Right renal pelvis (tissue), 4 donors: ENCODE data around the gene RGN. TPM values are rescaled to one million over a fixed set of nuclear protein-coding genes. Genes with fewer than 3 reads are reported as not detected.
"Not testable (repeated sequence)": the region's sequence is repeated elsewhere in the genome, so short reads cannot be mapped to it uniquely, and the experiment has no call there.

Source experiments
- DNase-seq, 4 donors: peaks; one replicate each; pipeline ENCODE4 v3.0.0-alpha.2; 2013; ENCODE audit warnings: low read depth in 4 of 4, low spot score in 3 of 4, missing footprints in 1 of 4
- polyA plus RNA-seq, 4 donors: library from polyadenylated mRNA; unstranded; fragments of 120-200 nt; gene quantifications; one replicate each; pipeline ENCODE4 v1.2.1, GENCODE V29; 2013; ENCODE audit not compliant: insufficient read length in 4 of 4

RGN gene
- polyA plus RNA-seq, 4 donors, result 29.0 to 37.2 (median 35.1) TPM

- DNase-seq, result no peak
These were observed 34.2 kb downstream of the RGN start for GRCh38 chrX:47112316-47112954.

- DNase-seq, result not testable (repeated sequence)
These were observed 38.4 kb downstream of the RGN start for GRCh38 chrX:47116551-47117110.

GRCh38 chrX:47124466-47124865, 46.2 kb downstream of the RGN start:
- not testable (repeated sequence) for DNase-seq

DNA sequence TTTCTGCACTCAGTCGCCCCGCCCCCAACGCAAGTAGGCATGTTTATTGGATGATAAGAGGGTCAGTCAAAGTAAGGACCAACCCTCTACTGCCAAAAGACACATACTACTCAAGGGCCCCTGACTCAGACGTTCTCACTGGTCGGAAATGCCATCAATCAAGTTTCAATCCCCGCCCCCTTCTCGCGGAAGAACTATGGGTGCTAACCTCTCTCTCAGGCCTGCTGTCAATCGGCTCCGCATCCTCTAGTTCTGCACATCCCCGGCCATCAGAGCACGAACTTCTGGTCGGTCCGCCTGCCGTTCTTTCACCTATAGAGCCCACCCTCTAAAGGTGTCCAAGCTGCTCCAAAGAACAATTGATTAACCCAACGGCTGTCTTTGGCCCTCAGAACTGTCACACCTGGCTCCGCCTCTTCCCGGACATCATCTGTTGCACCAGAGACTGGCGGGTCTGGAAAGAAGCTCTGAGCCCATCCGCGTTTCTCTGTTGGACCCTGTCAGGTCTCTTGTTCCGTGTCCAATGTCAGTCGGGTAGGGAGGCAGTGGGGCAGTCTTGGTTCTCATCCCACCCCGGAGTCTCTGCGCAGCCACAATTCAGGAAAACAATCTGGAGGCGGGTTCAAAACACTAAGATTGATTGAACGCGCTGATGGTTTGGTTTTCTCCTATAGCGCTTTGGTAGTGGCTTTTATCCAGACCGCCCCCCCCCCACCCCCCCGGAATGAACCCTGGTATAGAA, 51.1 kb downstream of the RGN start:
- DNase-seq, result peak; percentile 88 to 93 (median 92)

DNA sequence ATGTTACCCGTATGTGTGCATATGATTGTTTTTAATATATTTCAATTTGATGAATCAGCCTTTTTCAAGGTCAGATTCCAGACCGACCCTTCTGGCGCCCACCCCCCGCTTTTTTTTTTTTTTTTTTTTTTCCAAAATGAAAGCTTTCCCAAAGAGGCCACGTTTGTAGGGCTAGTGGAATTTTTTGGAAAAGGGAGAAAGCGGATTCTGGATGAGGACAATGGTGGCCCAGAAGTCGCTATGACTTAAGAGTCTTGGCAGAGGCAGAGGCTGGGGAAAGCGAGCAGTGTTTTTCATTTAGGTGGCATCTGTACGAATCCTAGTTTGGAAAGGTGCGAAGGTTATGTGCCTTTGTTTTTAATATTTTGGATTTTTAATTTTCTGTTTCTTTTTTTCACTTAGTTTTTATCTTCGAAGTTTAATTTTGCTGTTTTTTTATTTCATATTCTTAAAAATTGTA, 51.7 kb downstream of the RGN start:
- no peak for DNase-seq

DNA sequence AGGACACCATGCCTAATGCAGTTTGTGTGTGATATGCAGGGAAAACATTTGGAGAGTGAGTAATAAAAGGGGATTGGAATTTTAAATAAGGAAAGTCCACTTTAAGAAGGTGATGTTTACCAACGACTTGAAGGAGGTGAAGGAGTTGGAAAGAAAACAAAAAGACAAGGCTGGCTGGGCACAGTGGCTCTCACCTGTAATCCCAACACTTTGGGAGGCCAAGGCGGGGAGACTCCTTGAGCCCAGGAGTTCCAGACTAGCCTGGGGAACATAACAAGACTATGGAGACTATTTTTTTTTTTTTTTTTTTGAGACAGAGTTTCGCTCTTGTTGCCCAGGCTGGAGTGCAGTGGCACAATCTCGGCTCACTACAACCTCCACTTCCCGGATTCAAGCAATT, 55.2 kb downstream of the RGN start:
- DNase-seq, result no peak

GRCh38 chrX:47135650-47136049, 57.4 kb downstream of the RGN start:
- DNase-seq, result not testable (repeated sequence)

GRCh38 chrX:47138171-47138570, 59.9 kb downstream of the RGN start:
- DNase-seq, result no peak

Other genes starting within 250 kb of the RGN start
- 10 to 100 TPM; 15.4 to 18.7 (median 17.9) TPM for gene RP2, start 241.4 kb upstream of the RGN start, polyA plus RNA-seq
- 10 to 100 TPM; 22.9 to 28.6 (median 27.1) TPM for gene JADE3, start 166.0 kb upstream of the RGN start, polyA plus RNA-seq
- gene NDUFB11, start 66.3 kb downstream of the RGN start, polyA plus RNA-seq, result 100 to 1,000 TPM in 3 of 4 donors, 10 to 100 TPM in 1; 98.4 to 117 (median 107) TPM
- 10 to 100 TPM; 48.2 to 65.3 (median 49.9) TPM for gene RBM10, start 66.8 kb downstream of the RGN start, polyA plus RNA-seq
- 100 to 1,000 TPM; 227 to 263 (median 240) TPM for gene UBA1, start 115.4 kb downstream of the RGN start, polyA plus RNA-seq
- gene CDK16, start 140.2 kb downstream of the RGN start, polyA plus RNA-seq, result 100 to 1,000 TPM; 107 to 122 (median 117) TPM
- gene USP11, start 154.6 kb downstream of the RGN start, polyA plus RNA-seq, result 100 to 1,000 TPM; 116 to 145 (median 132) TPM